Stimulated activated CD4-positive, alpha-beta T cell treated with anti-CD3 and anti-CD28 coated beads, Interleukin-1b, Interleukin-23, amount 100 ng/mL, for 4 hours (primary cell): ENCODE results near the gene TUFT1.
A peak's percentile ranks its signal among the peaks of the same experiment; 100 is the strongest.
"Not testable (repeated sequence)": the region's sequence is repeated elsewhere in the genome, so short reads cannot be mapped to it uniquely, and the experiment has no call there.

Experiments used
- DNase-seq, 2 donors: peaks; one replicate each; pipeline ENCODE4 v3.0.0-alpha.2; 2020; ENCODE audit warnings: low read depth in 2 of 2

Gene TUFT1

GRCh38 chr1:151512326-151512725 lies 27.8 kb upstream of the TUFT1 start:
- DNase-seq = no peak

GRCh38 chr1:151512801-151513625 lies 27.1 kb upstream of the TUFT1 start:
- no peak for DNase-seq

DNA sequence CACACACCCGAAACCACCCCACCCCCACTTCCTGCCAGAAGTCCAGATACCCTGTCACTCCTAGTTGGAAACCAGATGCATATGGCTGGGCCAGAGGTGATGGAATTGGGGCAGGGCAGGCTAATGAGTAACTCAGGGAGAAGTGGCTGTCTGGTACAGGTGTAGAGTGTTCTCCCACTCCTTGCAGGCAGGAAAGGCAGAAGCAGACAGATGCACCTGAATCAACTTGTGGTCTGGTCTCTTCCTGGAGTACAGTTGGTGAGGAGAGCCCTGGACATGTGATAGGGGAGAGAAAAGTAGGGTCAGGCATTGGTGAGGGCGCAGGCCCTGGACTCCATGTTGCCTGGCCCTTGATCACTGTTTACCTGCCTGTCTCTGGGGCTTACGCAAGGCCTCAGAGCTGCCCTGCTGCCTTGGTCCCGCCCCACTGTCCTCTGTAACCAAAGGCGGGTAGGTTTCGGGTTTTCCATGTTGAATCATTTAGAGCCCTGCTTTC lies 26.4 kb upstream of the TUFT1 start:
- no peak for DNase-seq

DNA sequence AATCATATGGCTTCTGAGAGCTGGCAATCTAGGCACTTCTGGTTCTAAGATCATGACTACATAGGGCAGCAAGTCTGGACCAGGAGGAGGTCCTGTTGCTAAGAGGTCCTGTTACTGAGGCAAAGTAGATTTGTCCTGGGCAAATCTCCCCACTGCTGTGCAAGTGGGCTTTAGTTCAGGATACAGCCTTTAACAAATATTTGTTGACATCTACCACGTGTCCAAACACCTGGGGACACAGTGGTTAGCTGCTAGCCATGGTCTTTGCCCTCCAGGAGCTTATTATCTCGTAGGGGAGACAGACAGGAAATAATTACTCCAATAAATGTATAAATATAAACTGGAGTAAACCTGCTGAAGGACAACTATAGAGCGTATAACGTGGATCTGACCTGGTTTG lies 25.7 kb upstream of the TUFT1 start:
- DNase-seq = no peak

DNA sequence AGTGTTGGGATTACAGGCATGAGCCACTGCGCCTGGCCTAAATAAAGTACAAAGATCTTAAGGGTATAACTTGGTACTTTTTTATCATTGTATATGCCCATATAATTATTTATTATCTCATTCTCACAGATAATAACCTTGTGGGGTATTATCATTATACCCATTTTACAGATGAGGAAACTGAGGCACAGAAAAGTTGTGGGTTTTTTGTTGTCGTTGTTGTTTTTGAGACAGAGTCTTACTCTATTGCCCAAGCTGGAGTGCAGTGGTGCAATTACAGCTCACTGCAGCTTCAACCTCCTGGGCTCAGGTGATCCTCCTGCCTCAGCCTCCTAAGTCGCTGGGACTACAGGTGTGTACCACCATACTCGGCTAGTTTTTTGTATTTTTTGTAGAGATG lies 24.8 kb upstream of the TUFT1 start:
- DNase-seq = no peak

- DNase-seq = no peak
These were observed 24.0 kb upstream of the TUFT1 start for GRCh38 chr1:151516031-151516511.

DNA sequence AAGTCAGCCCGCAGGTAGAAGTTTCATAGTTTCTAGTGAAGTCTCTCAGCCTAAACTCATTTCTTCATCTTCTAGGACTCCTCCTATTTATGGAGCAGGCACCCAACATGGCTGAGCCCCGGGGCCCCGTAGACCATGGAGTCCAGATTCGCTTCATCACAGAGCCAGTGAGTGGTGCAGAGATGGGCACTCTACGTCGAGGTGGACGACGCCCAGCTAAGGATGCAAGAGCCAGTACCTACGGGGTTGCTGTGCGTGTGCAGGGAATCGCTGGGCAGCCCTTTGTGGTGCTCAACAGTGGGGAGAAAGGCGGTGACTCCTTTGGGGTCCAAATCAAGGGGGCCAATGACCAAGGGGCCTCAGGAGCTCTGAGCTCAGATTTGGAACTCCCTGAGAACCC lies 21.7 kb upstream of the TUFT1 start:
- DNase-seq = no peak

DNA sequence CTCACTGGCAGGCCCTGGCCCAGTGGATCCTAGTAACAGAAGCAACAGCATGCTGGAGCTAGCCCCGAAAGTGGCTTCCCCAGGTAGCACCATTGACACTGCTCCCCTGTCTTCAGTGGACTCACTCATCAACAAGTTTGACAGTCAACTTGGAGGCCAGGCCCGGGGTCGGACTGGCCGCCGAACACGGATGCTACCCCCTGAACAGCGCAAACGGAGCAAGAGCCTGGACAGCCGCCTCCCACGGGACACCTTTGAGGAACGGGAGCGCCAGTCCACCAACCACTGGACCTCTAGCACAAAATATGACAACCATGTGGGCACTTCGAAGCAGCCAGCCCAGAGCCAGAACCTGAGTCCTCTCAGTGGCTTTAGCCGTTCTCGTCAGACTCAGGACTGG lies 21.2 kb upstream of the TUFT1 start:
- no peak for DNase-seq

- no peak for DNase-seq
These were observed 20.4 kb upstream of the TUFT1 start for GRCh38 chr1:151519667-151520066.

DNA sequence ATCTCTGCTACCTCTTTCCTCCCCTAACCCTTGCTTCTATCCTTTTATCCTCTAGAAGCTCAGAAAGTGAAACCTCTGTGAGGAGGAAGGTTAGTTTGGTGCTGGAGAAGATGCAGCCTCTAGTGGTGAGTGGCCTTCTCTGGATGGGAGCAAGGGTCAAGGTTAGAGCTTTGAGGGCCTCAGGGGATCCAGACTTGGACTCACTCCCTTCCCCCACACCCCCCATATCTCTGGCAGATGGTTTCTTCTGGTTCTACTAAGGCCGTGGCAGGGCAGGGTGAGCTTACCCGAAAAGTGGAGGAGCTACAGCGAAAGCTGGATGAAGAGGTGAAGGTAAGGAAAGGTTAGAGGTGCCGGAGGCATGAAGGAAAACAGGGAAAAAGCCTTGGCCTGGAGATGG lies 19.8 kb upstream of the TUFT1 start:
- DNase-seq = no peak

GRCh38 chr1:151522427-151522826 lies 17.7 kb upstream of the TUFT1 start:
- not testable (repeated sequence) for DNase-seq

GRCh38 chr1:151523326-151523725 lies 16.8 kb upstream of the TUFT1 start:
- no peak for DNase-seq

DNA sequence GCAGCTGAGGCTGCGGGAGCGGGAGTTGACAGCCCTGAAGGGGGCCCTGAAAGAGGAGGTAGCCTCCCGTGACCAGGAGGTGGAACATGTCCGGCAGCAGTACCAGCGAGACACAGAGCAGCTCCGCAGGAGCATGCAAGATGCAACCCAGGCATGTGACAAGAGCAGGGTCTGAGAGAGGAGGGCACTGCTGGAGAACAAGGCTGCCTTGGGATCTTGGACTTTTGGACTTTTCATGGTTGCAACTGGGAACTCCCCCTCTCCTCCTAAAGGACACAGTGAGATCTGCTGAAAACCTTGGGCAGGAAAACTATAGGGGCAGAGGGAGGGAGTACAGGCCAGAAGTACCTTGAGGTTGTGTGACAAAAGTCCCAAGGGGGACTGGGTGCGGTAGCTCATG lies 15.4 kb upstream of the TUFT1 start:
- no peak for DNase-seq

- no peak for DNase-seq
These were observed 13.2 kb upstream of the TUFT1 start for GRCh38 chr1:151526735-151527525.

- no peak for DNase-seq
These were observed 10.9 kb upstream of the TUFT1 start for GRCh38 chr1:151529211-151529702.

- DNase-seq = no peak
These were observed 10.3 kb upstream of the TUFT1 start for GRCh38 chr1:151529781-151530180.

GRCh38 chr1:151530461-151530860 lies 9.6 kb upstream of the TUFT1 start:
- DNase-seq = no peak

DNA sequence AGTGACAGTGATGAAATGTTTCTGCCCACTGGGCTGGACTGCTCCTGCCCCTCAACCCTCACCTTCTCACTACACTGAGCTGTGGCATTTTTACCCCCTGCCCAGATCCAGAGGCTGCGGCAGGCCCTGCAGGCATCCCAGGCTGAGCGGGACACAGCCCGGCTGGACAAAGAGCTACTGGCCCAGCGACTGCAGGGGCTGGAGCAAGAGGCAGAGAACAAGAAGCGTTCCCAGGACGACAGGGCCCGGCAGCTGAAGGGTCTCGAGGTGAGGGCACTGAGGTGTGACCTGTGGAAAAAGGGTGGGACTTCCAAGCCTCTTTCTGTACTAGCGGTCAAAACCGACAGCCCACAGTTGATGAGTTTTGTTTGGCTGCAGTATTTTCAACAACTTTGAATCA lies 6.2 kb upstream of the TUFT1 start:
- no peak for DNase-seq

- peak; percentile 70 to 72 for DNase-seq
These were observed 5.3 kb upstream of the TUFT1 start for GRCh38 chr1:151534662-151535278.

- no peak for DNase-seq
These were observed 4.5 kb upstream of the TUFT1 start for GRCh38 chr1:151535326-151536271.

DNA sequence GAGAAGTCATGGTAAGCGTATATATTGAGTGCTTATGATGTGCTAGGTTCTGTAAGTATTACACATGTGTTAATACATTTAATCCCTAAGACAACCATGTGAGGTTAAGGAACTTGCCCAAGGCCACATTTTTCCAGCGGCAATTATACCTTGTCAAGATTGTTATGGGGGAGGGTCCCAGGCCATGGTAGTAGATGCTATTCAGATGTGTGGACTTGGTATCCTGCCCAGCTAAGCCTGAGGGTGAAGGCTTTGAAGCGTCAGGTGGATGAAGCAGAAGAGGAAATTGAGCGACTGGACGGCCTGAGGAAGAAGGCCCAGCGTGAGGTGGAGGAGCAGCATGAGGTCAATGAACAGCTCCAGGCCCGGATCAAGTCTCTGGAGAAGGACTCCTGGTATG lies 3.6 kb upstream of the TUFT1 start:
- no peak for DNase-seq
